ENCODE results near the gene TMEM235. TPM values are rescaled to one million over a fixed set of nuclear protein-coding genes. Genes with fewer than 3 reads are reported as not detected.

TMEM235 gene
- total RNA-seq, result not detected
- not detected for total RNA-seq (2013)

DNA sequence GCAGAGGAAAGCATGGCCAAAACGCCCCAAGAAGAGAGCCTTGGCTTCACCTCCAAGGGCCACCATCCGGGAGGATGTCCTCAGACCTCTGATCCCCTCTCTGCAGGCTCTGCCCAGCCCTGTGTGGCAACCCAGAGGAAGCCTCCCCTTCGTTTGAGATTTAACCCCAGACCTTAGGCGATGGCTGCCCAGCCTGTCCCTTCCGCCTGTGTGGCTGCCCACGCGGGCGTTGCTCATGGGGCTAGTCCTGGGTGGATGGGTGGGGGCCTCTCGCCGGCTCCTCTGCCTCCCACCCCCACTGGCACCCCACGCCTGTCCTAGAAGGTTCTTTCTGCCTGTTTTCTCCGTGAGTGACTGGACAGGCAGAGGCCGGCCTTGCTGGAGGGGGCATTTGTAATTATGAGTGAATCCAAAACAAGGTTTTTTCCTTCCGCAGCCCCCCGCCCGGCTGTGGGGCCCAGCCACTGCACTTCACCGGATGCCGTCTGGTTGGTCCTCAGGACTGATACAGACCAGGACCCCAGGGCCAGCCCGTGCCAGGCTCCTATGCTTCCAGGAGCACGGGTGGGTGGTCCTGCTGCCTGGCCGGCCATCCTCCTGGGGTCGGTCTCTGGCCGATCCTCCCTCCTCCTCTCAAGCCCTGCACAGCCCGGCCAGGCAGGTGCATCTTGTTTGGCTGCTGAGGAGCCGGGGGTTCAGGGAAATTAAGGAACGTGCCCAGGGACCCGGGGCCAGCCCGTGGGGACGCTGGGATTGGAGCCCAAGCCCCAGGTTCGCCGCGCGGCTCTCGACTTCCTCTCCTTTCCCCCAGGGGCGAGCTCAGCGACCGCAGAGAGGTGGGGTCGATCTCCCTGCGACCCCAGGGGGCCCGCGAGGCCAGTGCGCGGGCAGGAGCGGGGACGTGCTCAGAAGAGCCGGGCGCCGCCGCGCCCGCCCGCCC lies at the start of gene TMEM235:
TMEM235 (plus strand) TSS at position 636 of the 940 bp plus-strand sequence. CDS start 393 bp downstream, outside the sequence.
- Mint-ChIP-seq H3K27ac (no peak within 1 kb of the TSS), H3K4me3 (no peak within 1 kb of the TSS), H3K27me3 (ENCODE audit: low read depth in 2 of 2) (peaks cover 25 to 28% of the 10 kb centered on the region in 2 donors), H3K9me3 (no peaks in the 10 kb centered on the region), H3K36me3 (no peaks in the 10 kb centered on the region), H3K4me1 (peaks cover 4% of the 10 kb centered on the region in 2 donors)
- H3K4me1 ChIP-seq (ENCODE audit: control insufficient read depth, insufficient read depth, low read length), result peaks cover 10% of the 10 kb centered on the region
- no peaks in the 10 kb centered on the region for H3K9me3 ChIP-seq (ENCODE audit: control insufficient read depth, insufficient read depth, low read length)
- H3K36me3 ChIP-seq (ENCODE audit: control insufficient read depth, insufficient read depth, low read length), result no peaks in the 10 kb centered on the region
- no peak for ATAC-seq
- no peak within 1 kb of the TSS for H3K27ac ChIP-seq (ENCODE audit: low read length)
- H3K4me3 ChIP-seq (ENCODE audit: low read length), result no peak within 1 kb of the TSS
- no peak for DNase-seq
- WGBS (ENCODE audit: insufficient coverage), result 28% methylated on average over 44 of the region's 52 CpGs
- TF ChIP-seq, protein P1, sequence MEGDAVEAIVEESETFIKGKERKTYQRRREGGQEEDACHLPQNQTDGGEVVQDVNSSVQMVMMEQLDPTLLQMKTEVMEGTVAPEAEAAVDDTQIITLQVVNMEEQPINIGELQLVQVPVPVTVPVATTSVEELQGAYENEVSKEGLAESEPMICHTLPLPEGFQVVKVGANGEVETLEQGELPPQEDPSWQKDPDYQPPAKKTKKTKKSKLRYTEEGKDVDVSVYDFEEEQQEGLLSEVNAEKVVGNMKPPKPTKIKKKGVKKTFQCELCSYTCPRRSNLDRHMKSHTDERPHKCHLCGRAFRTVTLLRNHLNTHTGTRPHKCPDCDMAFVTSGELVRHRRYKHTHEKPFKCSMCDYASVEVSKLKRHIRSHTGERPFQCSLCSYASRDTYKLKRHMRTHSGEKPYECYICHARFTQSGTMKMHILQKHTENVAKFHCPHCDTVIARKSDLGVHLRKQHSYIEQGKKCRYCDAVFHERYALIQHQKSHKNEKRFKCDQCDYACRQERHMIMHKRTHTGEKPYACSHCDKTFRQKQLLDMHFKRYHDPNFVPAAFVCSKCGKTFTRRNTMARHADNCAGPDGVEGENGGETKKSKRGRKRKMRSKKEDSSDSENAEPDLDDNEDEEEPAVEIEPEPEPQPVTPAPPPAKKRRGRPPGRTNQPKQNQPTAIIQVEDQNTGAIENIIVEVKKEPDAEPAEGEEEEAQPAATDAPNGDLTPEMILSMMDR (IDR thresholded peaks at IDR 0.05), result no peak
- intact Hi-C loops (cut with micrococcal nuclease), result no loop called here
- H3K27me3 ChIP-seq (ENCODE audit: control insufficient read depth, insufficient read depth, low read length), result peaks cover 23% of the 10 kb centered on the region

DNA sequence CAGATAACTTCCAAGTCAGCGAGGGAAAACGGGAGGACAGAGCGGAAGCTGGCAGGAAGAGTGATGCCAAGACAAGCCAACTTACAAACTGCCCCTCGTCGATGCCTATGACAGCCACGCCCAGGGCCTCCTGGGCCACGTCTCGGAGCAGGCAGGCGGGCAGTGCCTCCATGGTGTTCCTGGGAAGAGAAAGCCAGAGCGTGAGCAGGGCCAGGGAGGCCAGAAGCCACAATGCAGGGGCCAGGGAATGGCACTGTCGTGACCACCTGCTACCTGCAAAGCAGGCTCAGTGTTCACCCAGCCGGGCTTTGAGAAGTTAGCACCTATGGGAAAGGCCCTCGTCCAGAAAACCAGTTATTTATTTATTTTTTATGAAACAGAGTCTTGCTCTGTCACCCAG lies 48.9 kb upstream of the TMEM235 start:
- intact Hi-C loops (cut with micrococcal nuclease), result no loop called here
- Mint-ChIP-seq H3K27me3 (ENCODE audit: low read depth in 2 of 2) (no peaks in the 10 kb centered on the region), H3K27ac (no peak overlapping the region), H3K9me3 (no peaks in the 10 kb centered on the region), H3K4me1 (peaks cover 9 to 26% of the 10 kb centered on the region in 2 donors), H3K4me3 (no peak overlapping the region), H3K36me3 (no peaks in the 10 kb centered on the region)
- Histone ChIP-seq H3K4me1 (ENCODE audit: control insufficient read depth, insufficient read depth, low read length) (peaks cover 29% of the 10 kb centered on the region), H3K9me3 (ENCODE audit: control insufficient read depth, insufficient read depth, low read length) (no peaks in the 10 kb centered on the region), H3K27ac (ENCODE audit: low read length) (no peak overlapping the region), H3K27me3 (ENCODE audit: control insufficient read depth, insufficient read depth, low read length) (no peaks in the 10 kb centered on the region), H3K4me3 (ENCODE audit: low read length) (no peak overlapping the region), H3K36me3 (ENCODE audit: control insufficient read depth, insufficient read depth, low read length) (no peaks in the 10 kb centered on the region)
- DNase-seq (no peak), ATAC-seq (no peak)
- TF ChIP-seq, protein P1 (IDR thresholded peaks at IDR 0.05), result no peak
- WGBS (ENCODE audit: insufficient coverage), result 95% methylated on average over 13 of the region's 13 CpGs

DNA sequence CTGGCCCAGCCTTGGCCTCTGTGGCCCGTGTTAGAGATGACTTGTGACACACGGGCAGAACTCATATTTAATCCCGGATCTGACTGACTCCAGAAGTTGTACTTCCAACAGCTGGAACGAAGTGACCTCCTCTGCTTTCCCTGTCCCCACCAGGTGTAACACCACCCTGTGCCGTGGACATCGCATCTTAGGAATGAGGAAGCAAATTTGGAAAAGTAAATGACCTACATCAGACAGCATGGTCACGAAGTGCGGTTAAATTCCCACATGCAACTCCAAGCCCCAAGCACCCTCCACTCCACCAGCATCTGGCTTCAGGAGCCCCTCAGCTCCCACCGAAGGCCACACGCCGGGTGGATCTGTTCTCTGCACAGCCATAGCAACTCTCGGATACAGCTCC lies 47.5 kb upstream of the TMEM235 start:
- no peak for DNase-seq
- intact Hi-C loops (cut with micrococcal nuclease), result no loop called here
- Mint-ChIP-seq H3K4me1 (peaks cover 9 to 26% of the 10 kb centered on the region in 2 donors), H3K9me3 (no peaks in the 10 kb centered on the region), H3K27ac (no peak overlapping the region), H3K27me3 (ENCODE audit: low read depth in 2 of 2) (no peaks in the 10 kb centered on the region), H3K36me3 (no peaks in the 10 kb centered on the region), H3K4me3 (no peak overlapping the region)
- H3K27me3 ChIP-seq (ENCODE audit: control insufficient read depth, insufficient read depth, low read length), result no peaks in the 10 kb centered on the region
- WGBS (ENCODE audit: insufficient coverage), result 94% methylated on average over 12 of the region's 12 CpGs
- ATAC-seq, result no peak
- TF ChIP-seq, protein P1 (IDR thresholded peaks at IDR 0.05), result no peak
- H3K4me3 ChIP-seq (ENCODE audit: low read length), result no peak overlapping the region
- peaks cover 32% of the 10 kb centered on the region for H3K4me1 ChIP-seq (ENCODE audit: control insufficient read depth, insufficient read depth, low read length)
- H3K9me3 ChIP-seq (ENCODE audit: control insufficient read depth, insufficient read depth, low read length), result no peaks in the 10 kb centered on the region
- H3K27ac ChIP-seq (ENCODE audit: low read length), result no peak overlapping the region
- H3K36me3 ChIP-seq (ENCODE audit: control insufficient read depth, insufficient read depth, low read length), result no peaks in the 10 kb centered on the region
